ENCODE results near the gene SCTR.

SCTR gene

GRCh38 chr2:119423811-119424210 is 100.5 kb downstream of the SCTR start:
- H3K9me3 Mint-ChIP-seq = no peaks in the 10 kb centered on the region
- H3K4me3 Mint-ChIP-seq = no peak overlapping the region
- H3K27me3 Mint-ChIP-seq = peaks cover 65% of the 10 kb centered on the region
- H3K27ac Mint-ChIP-seq = no peak overlapping the region
- CTCF ChIA-PET = no interaction called here
- H3K36me3 Mint-ChIP-seq = no peaks in the 10 kb centered on the region
- H3K4me1 Mint-ChIP-seq = no peaks in the 10 kb centered on the region
- no peak for DNase-seq

GRCh38 chr2:119423108-119423444 is 101.2 kb downstream of the SCTR start:
- Mint-ChIP-seq H3K9me3 (no peaks in the 10 kb centered on the region), H3K4me1 (no peaks in the 10 kb centered on the region), H3K27ac (no peak overlapping the region), H3K4me3 (no peak overlapping the region), H3K36me3 (no peaks in the 10 kb centered on the region), H3K27me3 (peaks cover 58% of the 10 kb centered on the region)
- CTCF ChIA-PET = no interaction called here
- no peak for DNase-seq

- Mint-ChIP-seq H3K4me3 (no peak overlapping the region), H3K27ac (no peak overlapping the region), H3K27me3 (peaks cover 52% of the 10 kb centered on the region), H3K4me1 (no peaks in the 10 kb centered on the region), H3K36me3 (no peaks in the 10 kb centered on the region), H3K9me3 (no peaks in the 10 kb centered on the region)
- no peak for DNase-seq
- CTCF ChIA-PET = no interaction called here
These were observed 101.7 kb downstream of the SCTR start for GRCh38 chr2:119422360-119423107.

GRCh38 chr2:119421741-119422140 is 102.5 kb downstream of the SCTR start:
- no peak overlapping the region for H3K4me3 Mint-ChIP-seq
- H3K9me3 Mint-ChIP-seq = no peaks in the 10 kb centered on the region
- CTCF ChIA-PET = no interaction called here
- H3K36me3 Mint-ChIP-seq = no peaks in the 10 kb centered on the region
- no peaks in the 10 kb centered on the region for H3K4me1 Mint-ChIP-seq
- no peak for DNase-seq
- H3K27ac Mint-ChIP-seq = no peak overlapping the region
- peaks cover 47% of the 10 kb centered on the region for H3K27me3 Mint-ChIP-seq

GRCh38 chr2:119421304-119421703 is 103.0 kb downstream of the SCTR start:
- Mint-ChIP-seq H3K36me3 (no peaks in the 10 kb centered on the region), H3K4me3 (no peak overlapping the region), H3K4me1 (no peaks in the 10 kb centered on the region), H3K27ac (no peak overlapping the region), H3K27me3 (peaks cover 47% of the 10 kb centered on the region), H3K9me3 (no peaks in the 10 kb centered on the region)
- CTCF ChIA-PET = no interaction called here
- no peak for DNase-seq

- no peaks in the 10 kb centered on the region for H3K9me3 Mint-ChIP-seq
- H3K4me3 Mint-ChIP-seq = no peak overlapping the region
- DNase-seq = no peak
- peaks cover 41% of the 10 kb centered on the region for H3K27me3 Mint-ChIP-seq
- H3K4me1 Mint-ChIP-seq = peaks cover 4% of the 10 kb centered on the region
- CTCF ChIA-PET = no interaction called here
- no peak overlapping the region for H3K27ac Mint-ChIP-seq
- H3K36me3 Mint-ChIP-seq = no peaks in the 10 kb centered on the region
These were observed 104.3 kb downstream of the SCTR start for GRCh38 chr2:119419803-119420508.

GRCh38 chr2:119419065-119419464 is 105.2 kb downstream of the SCTR start:
- DNase-seq = no peak
- H3K4me1 Mint-ChIP-seq = peaks cover 4% of the 10 kb centered on the region
- no peak overlapping the region for H3K27ac Mint-ChIP-seq
- CTCF ChIA-PET = no interaction called here
- no peak overlapping the region for H3K4me3 Mint-ChIP-seq
- H3K27me3 Mint-ChIP-seq = peaks cover 32% of the 10 kb centered on the region
- no peaks in the 10 kb centered on the region for H3K9me3 Mint-ChIP-seq
- no peaks in the 10 kb centered on the region for H3K36me3 Mint-ChIP-seq

- H3K27me3 Mint-ChIP-seq = peaks cover 27% of the 10 kb centered on the region
- H3K36me3 Mint-ChIP-seq = no peaks in the 10 kb centered on the region
- peaks cover 4% of the 10 kb centered on the region for H3K4me1 Mint-ChIP-seq
- H3K27ac Mint-ChIP-seq = no peak overlapping the region
- CTCF ChIA-PET = no interaction called here
- DNase-seq = no peak
- H3K9me3 Mint-ChIP-seq = no peaks in the 10 kb centered on the region
- H3K4me3 Mint-ChIP-seq = no peak overlapping the region
These were observed 106.4 kb downstream of the SCTR start for GRCh38 chr2:119417908-119418307.

GRCh38 chr2:119416299-119416923 is 107.9 kb downstream of the SCTR start:
- Mint-ChIP-seq H3K27me3 (peaks cover 14% of the 10 kb centered on the region), H3K4me3 (no peak overlapping the region), H3K9me3 (no peaks in the 10 kb centered on the region), H3K4me1 (peaks cover 4% of the 10 kb centered on the region), H3K27ac (no peak overlapping the region), H3K36me3 (no peaks in the 10 kb centered on the region)
- no peak for DNase-seq
- CTCF ChIA-PET = no interaction called here

- Mint-ChIP-seq H3K4me1 (peaks cover 4% of the 10 kb centered on the region), H3K9me3 (no peaks in the 10 kb centered on the region), H3K27ac (no peak overlapping the region), H3K36me3 (no peaks in the 10 kb centered on the region), H3K4me3 (no peak overlapping the region), H3K27me3 (peaks cover 7% of the 10 kb centered on the region)
- CTCF ChIA-PET = interaction anchor here (0.6 to 1.1 kb wide), 2 partner anchors 61 to 1783 kb away, joined by 3 to 4 read pairs; no protein-coding TSS in a partner anchor
- no peak for DNase-seq
These were observed 108.7 kb downstream of the SCTR start for GRCh38 chr2:119415630-119416029.

- H3K9me3 Mint-ChIP-seq = no peaks in the 10 kb centered on the region
- no peak overlapping the region for H3K27ac Mint-ChIP-seq
- no peak overlapping the region for H3K4me3 Mint-ChIP-seq
- CTCF ChIA-PET = interaction anchor here (1.1 kb wide), 1 partner anchor 62 kb away, joined by 3 read pairs; no protein-coding TSS in a partner anchor
- H3K4me1 Mint-ChIP-seq = peaks cover 4% of the 10 kb centered on the region
- H3K27me3 Mint-ChIP-seq = peaks cover 7% of the 10 kb centered on the region
- DNase-seq = no peak
- H3K36me3 Mint-ChIP-seq = no peaks in the 10 kb centered on the region
These were observed 109.4 kb downstream of the SCTR start for GRCh38 chr2:119414894-119415293.

- H3K4me3 Mint-ChIP-seq = no peak overlapping the region
- DNase-seq = no peak
- no peaks in the 10 kb centered on the region for H3K4me1 Mint-ChIP-seq
- CTCF ChIA-PET = interaction anchor here (1.4 to 3.9 kb wide), 2 partner anchors 9 to 67 kb away, joined by 5 to 38 read pairs; no protein-coding TSS in a partner anchor
- no peaks in the 10 kb centered on the region for H3K9me3 Mint-ChIP-seq
- no peaks in the 10 kb centered on the region for H3K36me3 Mint-ChIP-seq
- H3K27me3 Mint-ChIP-seq = no peaks in the 10 kb centered on the region
- H3K27ac Mint-ChIP-seq = no peak overlapping the region
These were observed 114.8 kb downstream of the SCTR start for GRCh38 chr2:119409506-119409905.

GRCh38 chr2:119408221-119408619 is 116.1 kb downstream of the SCTR start:
- CTCF ChIA-PET = interaction anchor here (0.6 to 3.9 kb wide), 4 partner anchors 69 to 483 kb away, joined by 3 to 38 read pairs (median 4); no protein-coding TSS in a partner anchor
- Mint-ChIP-seq H3K27ac (no peak overlapping the region), H3K9me3 (no peaks in the 10 kb centered on the region), H3K27me3 (no peaks in the 10 kb centered on the region), H3K4me1 (no peaks in the 10 kb centered on the region), H3K4me3 (no peak overlapping the region), H3K36me3 (no peaks in the 10 kb centered on the region)
- DNase-seq = no peak

GRCh38 chr2:119407430-119408220 is 116.7 kb downstream of the SCTR start:
- CTCF ChIA-PET = interaction anchor here (0.6 to 3.9 kb wide), 6 partner anchors 9 to 482 kb away, joined by 3 to 38 read pairs (median 4); no protein-coding TSS in a partner anchor
- Mint-ChIP-seq H3K27ac (no peak overlapping the region), H3K9me3 (no peaks in the 10 kb centered on the region), H3K4me1 (no peaks in the 10 kb centered on the region), H3K27me3 (no peaks in the 10 kb centered on the region), H3K36me3 (no peaks in the 10 kb centered on the region), H3K4me3 (no peak overlapping the region)
- peak; percentile 36 for DNase-seq
